HL-60/S4 treated with retinoic acid at 250 ng/mL for 4 days and 3 days (cell line): ENCODE data around the gene KCNIP4.

Source experiments
- in situ Hi-C: fragments of 300-500 bp; cut with MboI; formaldehyde crosslinking; loops from 2 replicates; pipeline ENCODE4 v1.7.0; 2022; ENCODE audit warnings: low sequenced_read_pairs

KCNIP4 gene

DNA sequence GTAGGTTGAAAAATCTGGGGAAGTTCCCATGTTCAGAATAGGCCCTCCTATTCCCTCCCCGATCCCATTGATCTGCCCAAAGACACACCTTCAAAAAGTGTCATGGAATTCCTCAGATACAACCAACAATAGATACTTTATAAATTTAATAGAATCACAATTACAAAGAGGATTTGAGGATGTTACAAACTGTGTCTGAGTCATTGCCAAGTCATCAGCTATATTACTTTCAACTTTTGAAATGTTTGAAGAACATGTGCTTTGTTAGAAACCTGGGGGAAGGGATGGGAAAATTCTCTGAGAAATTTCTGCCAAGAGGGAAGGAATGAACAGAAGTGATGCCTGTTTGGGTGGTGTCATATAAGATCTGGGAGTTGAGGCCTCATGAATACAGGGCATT lies 46.7 kb downstream of the KCNIP4 start:
- in situ Hi-C loops = no loop called here

DNA sequence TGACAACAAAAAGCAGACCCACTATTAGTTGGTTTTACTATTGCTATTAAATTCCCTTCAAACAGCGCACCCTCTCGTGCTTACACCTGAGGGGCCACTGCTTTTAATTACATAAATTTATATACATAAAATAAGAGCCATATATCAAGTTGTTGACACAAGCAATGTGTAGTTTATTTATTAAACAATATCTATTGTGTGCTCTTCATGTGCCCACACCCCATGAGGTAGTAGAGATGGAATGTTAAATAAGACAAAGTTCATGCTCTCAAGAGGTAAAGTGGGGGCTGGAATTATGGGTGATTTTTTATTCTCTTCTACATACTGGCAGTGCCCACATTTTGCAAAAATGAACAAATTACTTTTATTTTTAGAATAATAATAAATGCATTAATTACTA lies 47.3 kb downstream of the KCNIP4 start:
- in situ Hi-C loops = no loop called here

DNA sequence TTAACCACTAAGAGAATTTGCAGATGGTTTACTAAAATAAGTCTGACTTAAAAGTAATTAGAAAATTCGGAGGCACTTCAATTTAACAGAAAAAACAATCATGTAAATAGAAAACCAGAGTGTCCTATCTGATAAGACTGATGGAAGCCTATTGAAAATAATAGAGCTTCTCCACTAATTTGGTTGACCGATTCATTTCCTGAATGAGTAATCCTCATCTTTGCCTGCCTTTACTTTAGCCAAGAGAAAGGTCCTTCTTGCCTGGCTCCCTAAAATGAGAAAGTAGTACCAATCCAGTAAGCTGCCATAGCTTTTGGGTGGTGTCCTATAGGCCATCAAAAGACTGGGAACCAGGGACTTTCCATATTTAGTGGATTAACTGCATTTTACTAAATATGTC lies 48.4 kb downstream of the KCNIP4 start:
- in situ Hi-C loops = no loop called here

DNA sequence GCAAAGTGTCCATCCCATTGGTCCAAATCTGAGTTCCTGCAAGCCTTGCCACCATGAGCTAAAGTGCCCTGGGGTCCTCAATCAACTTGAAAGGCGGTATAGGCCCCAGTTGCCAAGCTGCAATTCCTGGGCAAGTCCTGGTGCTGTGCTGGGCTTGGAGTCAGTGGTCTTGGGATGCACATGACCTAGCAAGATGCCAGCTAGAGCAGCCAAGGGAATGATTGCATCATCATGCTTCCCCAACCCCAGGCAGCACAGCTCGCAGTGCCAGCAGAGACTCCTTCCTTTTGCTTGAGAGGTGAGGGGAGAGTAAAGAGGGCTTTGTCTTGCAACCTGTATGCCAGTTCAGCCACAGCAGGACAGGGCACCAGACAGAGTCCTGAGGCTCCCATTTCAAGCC lies 50.5 kb downstream of the KCNIP4 start:
- in situ Hi-C loops = no loop called here

DNA sequence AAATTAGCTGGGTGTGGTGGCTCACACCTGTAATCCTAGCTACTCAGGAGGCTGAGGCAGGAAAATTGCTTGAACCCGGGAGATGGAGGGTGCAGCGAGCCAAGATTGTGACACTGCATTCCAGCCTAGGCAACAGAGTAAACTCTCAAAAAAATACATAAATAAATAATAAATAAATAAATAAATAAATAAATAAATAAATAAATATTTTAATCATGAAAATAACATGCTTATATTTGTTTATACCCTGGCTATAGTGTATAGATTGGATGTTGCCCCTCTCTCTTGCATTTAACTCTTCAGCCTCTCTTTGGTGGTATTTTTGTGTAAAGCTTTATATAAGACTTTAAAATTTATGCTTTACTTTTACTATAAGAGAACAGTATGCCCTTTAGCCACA lies 51.8 kb downstream of the KCNIP4 start:
- in situ Hi-C loops = no loop called here

DNA sequence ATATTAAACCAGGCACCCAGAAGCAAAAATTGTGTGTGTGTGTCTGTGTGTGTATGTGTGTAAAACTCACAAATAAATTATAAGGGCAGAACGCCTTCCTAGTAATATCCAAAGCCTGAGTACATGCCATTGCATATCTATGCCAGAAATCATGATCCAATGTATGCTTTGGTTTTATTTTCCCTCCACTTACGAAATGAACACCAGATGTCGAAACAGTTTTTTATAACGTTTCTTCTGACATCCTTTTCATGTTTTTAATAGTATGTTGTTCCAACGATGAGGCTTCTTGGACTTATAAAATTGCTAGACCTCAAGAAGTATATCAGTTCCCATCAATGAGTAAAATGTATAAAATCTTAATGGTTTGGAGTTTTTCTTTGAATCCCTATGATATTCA lies 55.4 kb downstream of the KCNIP4 start:
- in situ Hi-C loops = no loop called here

DNA sequence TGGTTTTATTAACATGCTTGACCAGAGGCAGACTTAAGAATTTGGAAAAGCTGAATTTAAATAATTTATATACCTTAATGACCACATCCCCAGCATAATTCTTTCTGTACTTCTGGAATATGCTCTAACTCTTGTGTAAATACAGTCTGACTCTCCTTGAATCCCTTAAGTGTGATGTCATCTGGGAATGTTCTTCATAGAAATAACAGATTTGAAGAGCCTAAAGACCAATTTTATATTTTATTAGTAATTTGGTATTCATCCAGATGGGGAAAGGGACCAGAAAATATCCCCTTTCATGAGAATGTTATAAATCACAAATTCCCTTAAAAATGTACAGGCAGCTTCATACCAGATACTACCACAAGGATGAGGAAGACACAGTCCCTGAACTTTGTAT lies 58.3 kb downstream of the KCNIP4 start:
- in situ Hi-C loops = no loop called here

DNA sequence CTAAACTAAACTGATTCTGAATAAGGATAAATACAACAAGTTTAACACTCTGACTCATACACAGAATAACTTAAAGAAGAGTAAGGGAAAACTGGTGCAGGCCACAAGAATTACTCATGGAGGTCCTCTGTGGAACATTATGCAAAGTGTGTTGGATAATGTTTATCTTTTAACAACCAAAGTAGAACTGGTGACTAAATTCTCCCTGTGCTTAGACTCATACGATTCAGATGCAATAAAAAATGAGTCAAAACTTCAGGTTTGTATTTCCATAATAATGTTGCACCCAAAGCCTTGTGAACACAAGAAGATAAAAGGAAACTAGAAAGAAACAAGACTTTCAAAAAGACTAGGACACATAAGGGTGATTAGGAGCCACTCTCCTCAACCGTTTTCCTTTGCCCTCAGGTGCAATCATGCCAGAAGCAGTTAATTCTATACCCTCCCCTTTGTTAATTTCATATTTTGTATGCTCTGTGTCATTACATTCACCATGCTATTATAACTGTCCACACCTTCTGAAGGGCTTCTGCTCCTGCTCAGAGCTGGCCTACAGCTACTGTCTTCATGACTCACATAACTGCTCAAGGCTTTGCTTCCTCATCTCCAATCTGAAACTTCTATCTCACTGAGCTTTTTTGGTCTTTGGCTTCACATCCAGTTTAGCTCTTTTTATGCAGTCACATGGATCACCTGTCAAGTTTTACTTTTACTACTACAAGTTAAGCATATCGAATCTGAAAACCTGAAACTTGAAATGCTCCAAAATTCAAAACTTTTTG lies 60.2 kb downstream of the KCNIP4 start:
- in situ Hi-C loops = no loop called here

DNA sequence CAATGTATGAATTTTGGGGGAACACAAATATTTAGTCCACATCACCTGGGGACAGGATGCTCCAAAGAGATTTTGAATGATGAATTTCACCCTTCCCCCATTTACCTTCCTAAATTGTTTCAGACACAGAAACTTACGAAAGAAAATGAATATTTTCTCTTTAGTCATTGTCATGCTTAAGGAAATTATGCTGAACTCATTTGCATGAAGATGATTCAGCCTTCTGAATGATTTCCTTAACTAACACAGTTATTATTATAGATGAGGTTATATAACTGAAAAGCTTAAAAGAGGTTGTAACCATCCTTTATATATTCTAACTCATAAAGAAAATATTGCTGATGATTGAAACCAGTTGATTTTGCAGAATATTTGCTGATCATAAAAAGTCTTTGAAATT lies 61.1 kb downstream of the KCNIP4 start:
- in situ Hi-C loops = no loop called here

DNA sequence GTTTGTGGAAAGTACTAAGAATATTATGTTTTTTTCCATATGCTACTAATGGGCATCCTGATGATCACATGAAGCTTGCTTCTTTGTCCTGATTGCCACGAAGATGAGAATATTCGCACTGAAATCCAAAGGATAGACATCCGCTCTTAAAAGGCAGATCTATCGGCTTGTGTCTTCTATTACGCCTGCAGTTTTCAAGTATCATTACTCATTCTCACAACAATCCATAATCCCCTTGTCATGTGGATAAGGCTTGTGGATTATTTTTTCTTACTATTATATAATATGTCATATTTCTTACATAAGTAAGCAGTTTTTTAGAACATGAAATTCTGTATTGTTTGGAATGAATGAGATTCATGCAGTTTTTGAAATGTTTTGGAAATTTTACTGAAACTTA lies 62.8 kb downstream of the KCNIP4 start:
- in situ Hi-C loops = no loop called here

DNA sequence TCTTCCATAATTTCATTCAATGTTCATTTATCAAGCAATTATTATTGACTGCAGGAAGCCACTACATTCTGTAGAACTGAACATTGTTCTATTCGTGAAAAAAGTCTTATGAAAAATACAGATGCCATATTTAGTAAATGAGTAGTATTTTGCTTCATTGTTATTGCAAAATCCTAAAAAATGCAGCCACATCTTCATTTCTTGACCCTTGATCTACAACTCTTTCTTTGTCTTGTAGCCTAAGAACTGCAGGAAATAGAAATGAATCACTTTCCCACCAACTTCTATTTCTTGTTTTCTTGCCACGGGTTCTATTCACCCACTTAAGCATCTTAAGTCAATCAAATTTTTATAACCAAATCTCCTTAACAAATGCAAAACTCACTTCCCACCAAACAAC lies 63.3 kb downstream of the KCNIP4 start:
- in situ Hi-C loops = no loop called here

DNA sequence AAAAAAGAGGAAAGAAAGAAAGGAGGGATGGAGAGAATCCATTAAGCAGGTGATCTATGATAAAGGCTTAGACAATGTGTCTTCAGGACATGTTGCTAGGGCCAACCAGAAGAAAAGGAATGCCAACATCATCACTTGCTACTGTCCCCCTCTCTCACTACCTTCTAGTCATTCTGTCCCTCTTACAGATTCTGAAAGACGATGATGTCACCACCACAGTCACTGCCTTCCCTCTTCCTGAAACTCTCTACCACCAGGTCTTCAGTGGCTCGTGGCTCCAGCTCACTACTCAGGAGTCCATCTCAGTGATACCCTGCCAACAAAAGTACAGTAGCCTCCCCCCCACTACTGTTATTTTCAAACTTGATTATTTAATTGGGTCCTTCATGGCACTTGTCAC lies 64.0 kb downstream of the KCNIP4 start:
- in situ Hi-C loops = no loop called here

DNA sequence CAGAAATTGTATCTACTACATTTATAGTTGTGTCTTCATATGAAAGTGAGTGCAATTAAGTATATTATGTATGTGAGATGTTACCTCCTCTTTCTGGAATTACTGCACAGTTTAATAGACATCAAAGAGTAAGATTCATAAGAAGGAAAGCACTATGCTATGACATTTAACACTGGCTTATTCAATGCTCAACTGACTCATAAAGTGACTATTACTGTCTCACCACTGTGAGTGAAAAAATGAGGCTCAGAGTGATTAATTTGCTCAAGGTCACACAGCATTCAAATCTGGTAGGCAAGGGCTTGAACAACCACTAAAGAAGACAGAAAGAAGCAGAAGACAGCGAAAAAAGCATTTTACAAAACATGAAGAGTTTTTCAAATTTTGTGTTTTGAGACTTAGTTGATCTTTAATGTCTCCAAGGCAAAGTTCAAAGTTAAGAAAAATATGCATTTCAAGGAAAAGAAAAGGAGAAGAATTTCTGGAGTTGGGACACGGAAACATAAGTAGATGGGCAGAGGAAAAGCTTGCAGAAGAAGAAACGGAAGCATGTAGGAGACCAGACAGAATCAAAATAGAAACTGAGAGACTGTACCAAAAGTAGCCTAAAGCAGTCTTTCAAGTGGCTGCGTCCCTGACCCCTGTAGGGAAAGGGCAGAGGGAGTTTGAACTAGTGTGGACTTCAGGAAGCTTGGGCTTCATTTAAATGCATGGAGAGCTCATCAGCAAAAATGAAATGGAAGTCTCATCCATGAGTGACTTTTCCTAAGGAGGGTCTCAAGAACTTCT lies 66.3 kb downstream of the KCNIP4 start:
- in situ Hi-C loops = no loop called here

DNA sequence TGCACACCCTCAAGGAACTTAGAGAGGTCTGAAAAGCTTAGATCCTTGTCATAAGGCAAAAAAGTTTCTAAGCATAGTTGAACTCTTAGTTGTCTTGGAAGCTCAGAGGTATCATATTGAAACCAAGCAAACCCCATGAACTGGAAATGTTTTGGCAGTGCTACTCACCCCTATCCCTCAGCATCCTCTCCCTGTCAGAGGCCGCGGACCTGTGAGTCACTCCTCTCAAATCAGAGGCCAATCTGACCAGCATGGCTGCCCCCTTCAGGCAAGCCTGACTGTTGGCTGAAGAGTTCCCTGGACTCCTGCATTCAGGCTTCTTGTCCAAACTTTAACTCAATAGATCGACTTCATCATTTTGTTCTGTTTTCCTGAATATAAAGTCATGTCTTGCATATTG lies 69.4 kb downstream of the KCNIP4 start:
- in situ Hi-C loops = no loop called here

DNA sequence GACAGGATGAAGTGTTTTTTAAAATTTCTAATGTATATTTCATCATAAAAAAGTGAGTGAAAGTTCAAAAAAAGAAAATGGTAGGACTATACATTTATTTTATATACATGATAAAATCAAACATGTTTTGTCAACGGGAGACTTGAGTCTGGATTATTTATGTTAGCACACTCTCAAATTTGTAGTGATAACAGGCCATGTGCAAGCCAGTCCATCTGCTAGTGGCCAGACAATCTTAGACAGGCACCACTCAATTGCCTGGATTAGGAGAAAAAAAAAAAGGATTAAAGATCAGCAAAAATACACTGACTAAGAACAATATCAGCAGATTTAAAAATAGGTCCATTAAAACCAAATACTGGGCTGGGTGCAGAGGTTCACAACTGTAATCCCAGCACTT lies 71.9 kb downstream of the KCNIP4 start:
- in situ Hi-C loops = no loop called here

DNA sequence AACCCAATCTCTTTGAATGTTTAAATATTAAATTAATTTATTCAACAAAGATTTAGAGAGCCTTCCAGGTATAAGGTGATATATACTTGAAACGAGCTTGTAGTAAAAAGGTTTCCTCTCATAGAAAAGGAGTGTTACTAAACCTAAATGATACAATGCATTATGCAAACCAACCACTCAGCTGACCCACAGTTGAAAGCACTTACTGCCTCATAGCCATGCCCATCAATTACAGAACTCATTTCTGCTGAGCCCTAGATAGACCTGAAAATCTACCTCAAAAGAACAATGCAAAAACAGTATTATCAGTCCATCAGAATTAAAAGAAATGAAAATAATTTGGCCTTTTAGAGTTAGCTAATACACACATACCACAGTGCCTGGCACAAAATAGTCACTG lies 75.4 kb downstream of the KCNIP4 start:
- in situ Hi-C loops = no loop called here

DNA sequence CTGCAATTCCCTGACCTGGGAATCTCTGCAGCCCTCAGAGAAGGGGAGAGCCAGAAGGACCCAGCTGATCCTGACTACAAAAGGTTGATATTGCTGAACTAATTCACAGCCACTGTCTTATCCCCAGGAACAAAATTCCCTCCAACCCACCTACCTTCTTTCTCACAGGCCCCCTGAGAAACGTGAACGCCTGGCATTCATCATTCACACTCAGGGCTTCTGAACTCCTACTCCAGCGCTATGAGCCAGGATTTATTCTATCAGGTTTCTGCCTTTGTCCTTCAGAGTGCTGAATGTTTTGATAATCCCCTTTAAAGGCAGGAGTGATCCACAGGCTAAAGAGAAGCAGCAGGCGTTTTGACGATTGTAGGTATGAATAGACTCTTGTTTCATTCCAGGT lies 76.5 kb downstream of the KCNIP4 start:
- in situ Hi-C loops = no loop called here

DNA sequence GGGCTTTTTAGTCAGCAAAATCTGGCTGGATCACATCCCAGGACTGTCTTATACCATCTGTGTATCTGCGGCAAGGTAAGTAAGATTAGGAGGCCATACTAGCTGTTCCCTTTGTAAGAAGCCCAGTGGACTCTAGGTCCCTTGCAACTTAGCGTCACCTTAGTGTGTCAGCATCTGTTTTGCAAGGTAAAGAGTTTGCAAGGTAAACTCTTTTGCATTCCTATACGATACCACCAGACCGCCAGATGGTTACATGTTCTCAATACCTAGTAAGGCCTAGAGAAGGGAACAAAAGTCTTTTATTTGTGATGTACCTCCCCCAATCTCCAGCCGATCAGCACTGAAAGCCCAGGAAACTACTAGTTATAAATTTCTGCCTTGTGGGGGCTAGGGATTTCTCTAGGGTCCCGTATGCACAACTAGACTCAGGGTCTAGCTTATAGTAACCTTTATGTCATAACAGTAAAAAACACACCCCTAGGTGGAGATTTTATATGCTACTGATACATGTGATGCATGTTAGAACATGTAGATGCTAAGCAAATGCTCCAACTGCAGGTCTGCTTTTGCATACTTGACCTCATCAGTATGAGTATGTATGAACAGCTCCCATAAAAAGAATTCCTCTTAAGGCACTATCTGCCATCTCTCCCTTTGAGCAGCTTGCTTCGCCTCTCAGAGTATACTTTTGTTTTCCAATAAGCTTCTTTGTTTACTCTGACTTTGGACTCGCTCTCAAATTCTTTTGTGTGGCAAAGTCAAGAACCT lies 78.4 kb downstream of the KCNIP4 start:
- in situ Hi-C loops = no loop called here

DNA sequence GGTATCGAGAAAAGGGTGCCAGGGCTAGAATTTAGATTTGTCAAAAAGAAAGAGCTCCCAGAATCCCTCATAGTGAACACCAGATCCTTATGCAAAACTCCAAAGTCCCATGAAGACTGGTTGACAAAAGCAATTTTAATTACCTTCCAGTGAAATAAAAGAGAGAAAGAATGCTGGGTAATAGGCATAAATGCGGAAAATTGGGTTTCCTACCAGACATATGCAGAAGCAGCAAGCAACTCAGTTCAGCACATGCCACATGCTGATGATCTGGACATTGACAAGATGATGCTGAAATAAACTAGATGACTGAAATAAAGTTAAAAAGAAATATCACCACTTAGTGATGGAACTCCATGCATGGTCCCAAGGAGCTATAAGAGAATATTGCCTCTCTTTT lies 83.9 kb downstream of the KCNIP4 start:
- in situ Hi-C loops = no loop called here

DNA sequence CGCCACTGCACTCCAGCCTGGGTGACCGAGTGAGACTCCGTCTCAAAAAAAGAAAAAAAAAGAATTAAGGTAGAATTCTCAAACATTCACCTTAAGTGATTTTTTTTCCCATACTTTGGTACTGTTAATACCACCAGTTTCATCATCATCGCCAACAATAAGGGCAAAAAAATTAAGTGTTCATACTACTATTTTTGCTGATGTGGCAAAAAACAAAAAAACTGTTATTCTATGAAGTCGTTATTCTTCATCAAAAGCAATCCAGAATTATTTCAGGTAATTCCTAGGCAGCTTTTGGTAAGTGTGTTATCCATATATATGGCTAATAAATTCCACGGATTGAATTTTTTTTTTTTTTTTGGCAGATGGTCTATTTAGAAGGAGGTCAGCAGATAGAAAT lies 85.7 kb downstream of the KCNIP4 start:
- in situ Hi-C loops = no loop called here

DNA sequence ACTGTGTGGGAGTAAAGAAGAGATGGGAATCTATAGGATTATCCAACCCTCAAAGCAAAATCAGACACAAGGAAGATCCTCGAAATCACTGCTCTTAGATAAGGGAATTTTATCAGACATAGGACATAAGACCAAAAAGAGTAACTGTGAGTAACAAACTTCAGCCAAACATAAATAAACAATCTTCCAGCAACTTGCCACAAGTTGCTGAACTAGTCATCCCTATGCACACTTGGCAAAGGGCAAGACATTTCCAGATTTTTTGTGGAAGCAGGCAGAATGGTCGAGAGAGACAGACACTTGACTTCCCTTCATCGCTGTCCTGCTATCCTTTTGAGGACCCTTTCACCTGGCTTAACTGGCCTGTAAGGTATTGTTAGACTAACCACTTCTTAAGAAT lies 89.6 kb downstream of the KCNIP4 start:
- in situ Hi-C loops = no loop called here

DNA sequence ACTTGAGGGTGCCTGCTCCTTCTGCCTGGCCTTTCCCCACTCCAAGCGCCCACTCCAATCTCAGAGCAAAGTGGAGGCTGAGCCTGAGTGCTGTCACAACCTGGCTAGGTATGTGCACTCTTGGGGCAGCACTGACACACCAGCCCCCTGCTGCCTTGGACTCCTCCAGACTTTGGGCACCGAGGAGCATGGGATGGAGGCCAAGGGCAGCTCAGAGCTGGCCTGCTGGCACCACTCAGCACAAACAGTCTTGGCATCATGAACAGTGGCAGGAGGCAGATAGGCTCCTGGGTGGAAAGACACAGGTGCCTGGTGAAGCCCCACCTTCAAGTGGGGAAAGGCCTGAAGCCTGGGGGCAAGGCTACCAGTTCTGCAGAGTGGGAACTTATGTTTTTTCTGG lies 91.8 kb downstream of the KCNIP4 start:
- in situ Hi-C loops = no loop called here
